H54 (cell line): ENCODE measurements around the gene CDH20.

Experiments used
- DNase-seq: peaks from one replicate; pipeline ENCODE4 v3.0.0; 2011; ENCODE audit warnings: low spot score, mixed read lengths; ENCODE audit not compliant: insufficient read length
- FAIRE-seq: peaks from 3 replicates; lab custom pipeline; 2011; peaks lifted over from hg19 to GRCh38; lab: Jason Lieb, UNC
- POLR2A ChIP-seq: IDR thresholded peaks from 2 replicates; pipeline ENCODE4 v1.6.1; 2011; ENCODE audit warnings: low read depth, mild to moderate bottlenecking, low read length

The CDH20 gene

GRCh38 chr18:61420218-61420885, 87.1 kb downstream of the CDH20 start:
- TF ChIP-seq POLR2A, result no peak
- DNase-seq (no peak), FAIRE-seq (no peak)

GRCh38 chr18:61426492-61427053, 93.3 kb downstream of the CDH20 start:
- no peak for FAIRE-seq
- TF ChIP-seq POLR2A, result no peak
- DNase-seq, result no peak

GRCh38 chr18:61428266-61428665, 95.0 kb downstream of the CDH20 start:
- DNase-seq (no peak), FAIRE-seq (no peak)
- TF ChIP-seq POLR2A, result no peak

- TF ChIP-seq POLR2A, result no peak
- DNase-seq (no peak), FAIRE-seq (no peak)
These were observed 99.4 kb downstream of the CDH20 start for GRCh38 chr18:61432590-61432989.

- FAIRE-seq (no peak), DNase-seq (no peak)
- no peak for TF ChIP-seq POLR2A
These were observed 101.9 kb downstream of the CDH20 start for GRCh38 chr18:61435064-61435652.

GRCh38 chr18:61443081-61443725, 110.0 kb downstream of the CDH20 start:
- DNase-seq, result no peak
- FAIRE-seq, result no peak
- TF ChIP-seq POLR2A, result no peak

GRCh38 chr18:61448316-61448715, 115.1 kb downstream of the CDH20 start:
- FAIRE-seq, result no peak
- TF ChIP-seq POLR2A, result no peak
- DNase-seq, result no peak

GRCh38 chr18:61459896-61460648, 126.8 kb downstream of the CDH20 start:
- TF ChIP-seq POLR2A, result no peak
- FAIRE-seq, result no peak
- no peak for DNase-seq

GRCh38 chr18:61464551-61465142, 131.4 kb downstream of the CDH20 start:
- DNase-seq (no peak), FAIRE-seq (no peak)
- TF ChIP-seq POLR2A, result no peak

- no peak for TF ChIP-seq POLR2A
- FAIRE-seq (no peak), DNase-seq (no peak)
These were observed 133.5 kb downstream of the CDH20 start for GRCh38 chr18:61466736-61467135.

GRCh38 chr18:61470031-61470674, 136.9 kb downstream of the CDH20 start:
- no peak for FAIRE-seq
- no peak for TF ChIP-seq POLR2A
- DNase-seq, result no peak

GRCh38 chr18:61471541-61471940, 138.3 kb downstream of the CDH20 start:
- no peak for TF ChIP-seq POLR2A
- FAIRE-seq (no peak), DNase-seq (no peak)

- no peak for DNase-seq
- TF ChIP-seq POLR2A, result no peak
- no peak for FAIRE-seq
These were observed 138.7 kb downstream of the CDH20 start for GRCh38 chr18:61471942-61472341.
